ENCODE measurements around the gene CAPN15. TPM values are rescaled to one million over a fixed set of nuclear protein-coding genes. Genes with fewer than 3 reads are reported as not detected.

The CAPN15 gene
- total RNA-seq, 2 experiments from 2014 or later = 32.9 to 54.0 TPM

DNA sequence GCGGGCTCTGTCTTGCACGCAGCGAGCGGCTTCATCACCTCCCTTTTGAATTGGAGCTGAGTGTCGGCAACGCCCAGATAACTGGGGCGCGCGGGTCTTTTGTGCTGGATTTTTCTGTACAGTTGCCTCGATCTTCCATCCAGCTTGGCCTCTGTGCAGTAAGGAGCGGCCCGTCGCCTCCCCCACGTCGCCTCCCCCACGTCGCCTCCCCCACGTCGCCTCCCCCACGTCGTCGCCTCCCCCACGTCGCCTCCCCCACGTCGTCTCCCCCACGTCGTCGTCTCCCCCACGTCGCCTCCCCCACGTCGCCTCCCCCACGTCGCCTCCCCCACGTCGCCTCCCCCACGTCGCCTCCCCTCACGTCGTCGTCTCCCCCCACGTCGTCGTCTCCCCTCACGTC is 17.0 kb downstream of the CAPN15 start:
- BruUV-seq (replicated peaks) = no TSS peak
- no peaks in the 10 kb centered on the region for H3K9me3 ChIP-seq (ENCODE audit: low read length)
- DNase-seq (ENCODE audit: low spot score) = no peak
- no peak overlapping the region for H3K4me3 ChIP-seq (ENCODE audit: low read depth, low read length, poor library complexity, severe bottlenecking)
- H3K4me2 ChIP-seq (ENCODE audit: low read length) = no peak overlapping the region
- no peaks in the 10 kb centered on the region for H3K4me1 ChIP-seq (ENCODE audit: insufficient read depth, low read length, poor library complexity, severe bottlenecking)
- H3K27ac ChIP-seq (ENCODE audit: low read depth, low read length, poor library complexity, severe bottlenecking) = no peak overlapping the region
- intact Hi-C loops (cut with micrococcal nuclease; ENCODE audit: unreplicated experiment) = no loop called here
- ChIA-PET CTCF (ENCODE audit: unreplicated experiment) (no interaction called here), POLR2A (no interaction called here)
- H3K9me2 ChIP-seq (ENCODE audit: insufficient read depth, low read length) = no peaks in the 10 kb centered on the region
- no peak for TF ChIP-seq EZH2phosphoT487 (IDR thresholded peaks at IDR 0.05; ENCODE audit: borderline replicate concordance, low read depth, low read length)
- TF ChIP-seq, protein P1, sequence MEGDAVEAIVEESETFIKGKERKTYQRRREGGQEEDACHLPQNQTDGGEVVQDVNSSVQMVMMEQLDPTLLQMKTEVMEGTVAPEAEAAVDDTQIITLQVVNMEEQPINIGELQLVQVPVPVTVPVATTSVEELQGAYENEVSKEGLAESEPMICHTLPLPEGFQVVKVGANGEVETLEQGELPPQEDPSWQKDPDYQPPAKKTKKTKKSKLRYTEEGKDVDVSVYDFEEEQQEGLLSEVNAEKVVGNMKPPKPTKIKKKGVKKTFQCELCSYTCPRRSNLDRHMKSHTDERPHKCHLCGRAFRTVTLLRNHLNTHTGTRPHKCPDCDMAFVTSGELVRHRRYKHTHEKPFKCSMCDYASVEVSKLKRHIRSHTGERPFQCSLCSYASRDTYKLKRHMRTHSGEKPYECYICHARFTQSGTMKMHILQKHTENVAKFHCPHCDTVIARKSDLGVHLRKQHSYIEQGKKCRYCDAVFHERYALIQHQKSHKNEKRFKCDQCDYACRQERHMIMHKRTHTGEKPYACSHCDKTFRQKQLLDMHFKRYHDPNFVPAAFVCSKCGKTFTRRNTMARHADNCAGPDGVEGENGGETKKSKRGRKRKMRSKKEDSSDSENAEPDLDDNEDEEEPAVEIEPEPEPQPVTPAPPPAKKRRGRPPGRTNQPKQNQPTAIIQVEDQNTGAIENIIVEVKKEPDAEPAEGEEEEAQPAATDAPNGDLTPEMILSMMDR (conservative IDR thresholded peaks at IDR 0.05; ENCODE audit: low read length) = no peak
- H4K20me1 ChIP-seq (ENCODE audit: insufficient read depth, low read length) = no peaks in the 10 kb centered on the region
- H3K79me2 ChIP-seq (ENCODE audit: insufficient read depth, low read depth, low read length) = peaks cover 3% of the 10 kb centered on the region; the same call in 1 of the 2 replicates
- H3K36me3 ChIP-seq (ENCODE audit: insufficient read depth, low read length) = peaks cover 42% of the 10 kb centered on the region
- H2AFZ ChIP-seq (ENCODE audit: low read length) = no peak overlapping the region

DNA sequence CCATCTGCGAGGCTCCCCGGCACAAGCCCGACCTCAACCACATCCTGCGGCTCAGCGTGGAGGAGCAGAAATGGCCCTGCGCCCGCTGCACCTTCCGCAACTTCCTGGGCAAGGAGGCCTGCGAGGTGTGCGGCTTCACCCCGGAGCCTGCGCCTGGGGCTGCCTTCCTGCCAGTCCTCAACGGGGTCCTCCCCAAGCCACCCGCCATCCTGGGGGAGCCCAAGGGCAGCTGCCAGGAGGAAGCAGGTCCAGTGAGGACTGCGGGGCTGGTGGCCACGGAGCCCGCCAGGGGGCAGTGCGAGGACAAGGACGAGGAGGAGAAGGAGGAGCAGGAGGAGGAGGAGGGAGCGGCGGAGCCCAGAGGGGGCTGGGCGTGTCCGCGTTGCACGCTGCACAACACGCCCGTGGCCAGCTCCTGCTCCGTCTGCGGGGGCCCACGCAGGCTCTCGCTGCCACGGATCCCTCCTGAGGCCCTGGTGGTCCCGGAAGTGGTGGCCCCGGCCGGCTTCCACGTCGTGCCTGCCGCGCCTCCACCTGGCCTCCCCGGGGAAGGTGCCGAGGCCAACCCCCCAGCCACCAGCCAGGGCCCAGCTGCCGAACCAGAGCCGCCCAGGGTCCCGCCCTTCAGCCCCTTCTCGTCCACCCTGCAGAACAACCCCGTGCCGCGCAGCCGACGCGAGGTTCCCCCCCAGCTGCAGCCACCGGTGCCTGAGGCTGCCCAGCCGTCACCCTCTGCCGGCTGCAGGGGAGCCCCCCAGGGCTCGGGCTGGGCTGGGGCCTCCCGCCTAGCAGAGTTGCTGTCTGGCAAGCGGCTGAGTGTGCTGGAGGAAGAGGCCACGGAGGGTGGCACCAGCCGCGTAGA is 19.6 kb downstream of the CAPN15 start:
- ChIA-PET POLR2A (no interaction called here), CTCF (ENCODE audit: unreplicated experiment) (no interaction called here)
- Histone ChIP-seq H4K20me1 (ENCODE audit: insufficient read depth, low read length) (no peaks in the 10 kb centered on the region), H3K4me2 (ENCODE audit: low read length) (no peak overlapping the region), H3K79me2 (ENCODE audit: insufficient read depth, low read depth, low read length) (peaks cover 3% of the 10 kb centered on the region; the same call in 1 of the 2 replicates), H3K9me3 (ENCODE audit: low read length) (no peaks in the 10 kb centered on the region), H3K36me3 (ENCODE audit: insufficient read depth, low read length) (peaks cover 30% of the 10 kb centered on the region), H3K4me3 (ENCODE audit: low read depth, low read length, poor library complexity, severe bottlenecking) (no peak overlapping the region), H2AFZ (ENCODE audit: low read length) (no peak overlapping the region), H3K9me2 (ENCODE audit: insufficient read depth, low read length) (no peaks in the 10 kb centered on the region), H3K27ac (ENCODE audit: low read depth, low read length, poor library complexity, severe bottlenecking) (no peak overlapping the region), H3K4me1 (ENCODE audit: insufficient read depth, low read length, poor library complexity, severe bottlenecking) (no peaks in the 10 kb centered on the region)
- no TSS peak for BruUV-seq (replicated peaks)
- intact Hi-C loops (cut with micrococcal nuclease; ENCODE audit: unreplicated experiment) = no loop called here
- TF ChIP-seq, protein P1 (conservative IDR thresholded peaks at IDR 0.05; ENCODE audit: low read length) = no peak
- TF ChIP-seq EZH2phosphoT487 (IDR thresholded peaks at IDR 0.05; ENCODE audit: borderline replicate concordance, low read depth, low read length) = no peak
- DNase-seq (ENCODE audit: low spot score) = no peak

DNA sequence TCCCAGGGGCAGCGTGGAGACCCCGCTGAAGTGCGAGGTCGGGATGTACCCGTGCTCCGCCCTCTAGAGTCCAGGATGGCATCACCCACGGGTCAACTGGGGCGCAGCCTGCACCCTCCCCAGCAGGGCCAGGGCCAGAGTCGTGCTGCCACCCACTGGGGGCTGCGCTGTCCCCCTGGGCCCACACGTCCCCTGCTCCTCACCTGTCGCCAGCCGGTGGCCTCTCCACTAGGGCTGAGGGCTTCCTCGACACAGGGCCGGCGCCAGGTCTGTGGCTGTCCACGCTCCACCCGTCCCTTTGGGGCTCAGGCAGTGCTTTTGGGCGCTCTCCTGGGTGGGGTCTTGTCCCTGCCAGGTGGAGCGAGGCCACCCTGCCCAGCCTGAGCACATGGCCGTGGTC is 21.1 kb downstream of the CAPN15 start:
- Histone ChIP-seq H3K4me2 (ENCODE audit: low read length) (no peak overlapping the region), H3K4me3 (ENCODE audit: low read depth, low read length, poor library complexity, severe bottlenecking) (no peak overlapping the region), H2AFZ (ENCODE audit: low read length) (no peak overlapping the region), H3K4me1 (ENCODE audit: insufficient read depth, low read length, poor library complexity, severe bottlenecking) (no peaks in the 10 kb centered on the region), H3K36me3 (ENCODE audit: insufficient read depth, low read length) (peaks cover 27% of the 10 kb centered on the region), H3K79me2 (ENCODE audit: insufficient read depth, low read depth, low read length) (no peaks in the 10 kb centered on the region), H3K9me2 (ENCODE audit: insufficient read depth, low read length) (no peaks in the 10 kb centered on the region), H3K27ac (ENCODE audit: low read depth, low read length, poor library complexity, severe bottlenecking) (no peak overlapping the region), H4K20me1 (ENCODE audit: insufficient read depth, low read length) (no peaks in the 10 kb centered on the region), H3K9me3 (ENCODE audit: low read length) (no peaks in the 10 kb centered on the region)
- BruUV-seq (replicated peaks) = no TSS peak
- intact Hi-C loops (cut with micrococcal nuclease; ENCODE audit: unreplicated experiment) = no loop called here
- CTCF ChIA-PET (ENCODE audit: unreplicated experiment) = interaction anchor here (0.6 kb wide), 1 partner anchor 52 kb away, joined by 3 read pairs; no protein-coding TSS in a partner anchor
- POLR2A ChIA-PET = no interaction called here
- DNase-seq (ENCODE audit: low spot score) = no peak
- TF ChIP-seq, protein P1 (conservative IDR thresholded peaks at IDR 0.05; ENCODE audit: low read length) = no peak
- TF ChIP-seq EZH2phosphoT487 (IDR thresholded peaks at IDR 0.05; ENCODE audit: borderline replicate concordance, low read depth, low read length) = no peak
